Progenitor cell of endocrine pancreas (in vitro differentiated cells): ENCODE data around the gene PICK1. TPM values are rescaled to one million over a fixed set of nuclear protein-coding genes. Genes with fewer than 3 reads are reported as not detected.

ENCODE experiments used
- DNase-seq: peaks from one replicate; pipeline ENCODE4 v3.0.0; 2021; ENCODE audit warnings: low spot score; ENCODE audit not compliant: unreplicated experiment
- H3K27ac Mint-ChIP-seq: 2 replicates; pipeline ENCODE4 v1.8.0; 2021; ENCODE audit warnings: mild to moderate bottlenecking, moderate library complexity, mixed read lengths
- H3K27me3 Mint-ChIP-seq: 2 replicates; pipeline ENCODE4 v1.8.0; 2021; ENCODE audit warnings: mixed read lengths
- H3K36me3 Mint-ChIP-seq: 2 replicates; pipeline ENCODE4 v1.8.0; 2022; ENCODE audit warnings: mixed read lengths; ENCODE audit not compliant: insufficient read depth
- H3K4me1 Mint-ChIP-seq: 2 replicates; pipeline ENCODE4 v1.8.0; 2021; ENCODE audit warnings: low read depth, mixed read lengths
- H3K4me3 Mint-ChIP-seq: 2 replicates; pipeline ENCODE4 v1.8.0; 2021; ENCODE audit warnings: low read depth, mild to moderate bottlenecking, moderate library complexity, mixed read lengths
- H3K9me3 Mint-ChIP-seq: 2 replicates; pipeline ENCODE4 v1.8.0; 2021; ENCODE audit warnings: low read depth, mixed read lengths
- total RNA-seq: library from RNA; stranded (reverse); gene quantifications from 2 replicates; pipeline ENCODE4 v1.2.1, GENCODE V29; 2021
- TF ChIP-seq, protein P1 (sequence below): fragments of 200-600 bp; sonication (generic); IDR thresholded peaks from one replicate; pipeline ENCODE4 v1.5.0; 2021; ENCODE audit warnings: antibody characterized with exemption, mild to moderate bottlenecking; ENCODE audit not compliant: unreplicated experiment

The PICK1 gene
- total RNA-seq, 1 donor from 2014 or later = 67.3 TPM

DNA sequence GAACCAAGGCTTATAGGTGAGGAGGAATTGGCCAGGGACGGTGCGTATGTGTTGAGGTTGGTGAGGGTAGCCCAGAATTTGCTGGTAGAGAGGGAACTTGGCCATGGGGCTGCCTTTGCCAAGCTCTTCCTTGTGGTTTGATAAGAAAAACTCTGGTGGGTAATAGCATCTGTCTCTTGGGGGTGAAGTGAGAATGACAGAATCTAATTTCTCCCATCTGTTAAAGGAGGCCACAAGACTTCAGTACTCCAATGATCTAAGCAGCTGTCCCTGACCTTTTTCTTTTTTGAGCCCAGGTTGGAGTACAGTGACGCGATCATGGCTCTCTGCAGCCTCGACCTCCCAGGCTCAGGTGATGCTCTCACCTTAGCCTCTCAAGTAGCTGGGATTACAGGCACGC lies 36.0 kb upstream of the PICK1 start:
- H3K4me3 Mint-ChIP-seq = no peak overlapping the region
- peak overlapping the region; percentile 25 for H3K27ac Mint-ChIP-seq

DNA sequence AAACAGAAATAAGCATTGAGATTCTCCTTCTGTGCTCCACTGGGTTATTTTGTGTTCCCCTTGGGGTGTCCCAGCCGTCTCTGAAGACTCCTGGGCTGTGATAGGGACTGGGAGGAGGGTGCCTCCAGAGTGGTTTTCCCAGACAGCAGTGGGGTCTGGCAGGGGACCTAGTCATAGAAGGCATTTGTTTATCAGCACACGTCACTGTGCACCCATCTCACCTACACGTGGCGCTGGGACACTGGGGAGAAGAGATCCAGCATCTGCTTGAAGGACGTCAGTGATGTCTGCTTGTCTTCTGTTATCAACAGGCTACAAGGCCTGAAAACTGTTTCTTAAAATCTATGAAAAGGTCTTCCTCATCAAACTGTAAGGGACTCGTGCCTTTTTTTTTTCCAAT lies 34.2 kb upstream of the PICK1 start:
- Mint-ChIP-seq H3K4me1 (no peaks in the 10 kb centered on the region), H3K27me3 (peaks cover 22% of the 10 kb centered on the region), H3K36me3 (no peaks in the 10 kb centered on the region), H3K27ac (no peak overlapping the region), H3K4me3 (no peak overlapping the region), H3K9me3 (no peaks in the 10 kb centered on the region)
- TF ChIP-seq, protein P1, sequence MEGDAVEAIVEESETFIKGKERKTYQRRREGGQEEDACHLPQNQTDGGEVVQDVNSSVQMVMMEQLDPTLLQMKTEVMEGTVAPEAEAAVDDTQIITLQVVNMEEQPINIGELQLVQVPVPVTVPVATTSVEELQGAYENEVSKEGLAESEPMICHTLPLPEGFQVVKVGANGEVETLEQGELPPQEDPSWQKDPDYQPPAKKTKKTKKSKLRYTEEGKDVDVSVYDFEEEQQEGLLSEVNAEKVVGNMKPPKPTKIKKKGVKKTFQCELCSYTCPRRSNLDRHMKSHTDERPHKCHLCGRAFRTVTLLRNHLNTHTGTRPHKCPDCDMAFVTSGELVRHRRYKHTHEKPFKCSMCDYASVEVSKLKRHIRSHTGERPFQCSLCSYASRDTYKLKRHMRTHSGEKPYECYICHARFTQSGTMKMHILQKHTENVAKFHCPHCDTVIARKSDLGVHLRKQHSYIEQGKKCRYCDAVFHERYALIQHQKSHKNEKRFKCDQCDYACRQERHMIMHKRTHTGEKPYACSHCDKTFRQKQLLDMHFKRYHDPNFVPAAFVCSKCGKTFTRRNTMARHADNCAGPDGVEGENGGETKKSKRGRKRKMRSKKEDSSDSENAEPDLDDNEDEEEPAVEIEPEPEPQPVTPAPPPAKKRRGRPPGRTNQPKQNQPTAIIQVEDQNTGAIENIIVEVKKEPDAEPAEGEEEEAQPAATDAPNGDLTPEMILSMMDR = no peak
- no peak for DNase-seq

More for the DNA sequence above, 36.0 kb upstream of the PICK1 start:
- TF ChIP-seq, protein P1 = no peak
- no peaks in the 10 kb centered on the region for H3K9me3 Mint-ChIP-seq
- H3K27me3 Mint-ChIP-seq = peaks cover 16% of the 10 kb centered on the region
- H3K36me3 Mint-ChIP-seq = no peaks in the 10 kb centered on the region
- H3K4me1 Mint-ChIP-seq = peaks cover 1% of the 10 kb centered on the region
- DNase-seq = no peak

DNA sequence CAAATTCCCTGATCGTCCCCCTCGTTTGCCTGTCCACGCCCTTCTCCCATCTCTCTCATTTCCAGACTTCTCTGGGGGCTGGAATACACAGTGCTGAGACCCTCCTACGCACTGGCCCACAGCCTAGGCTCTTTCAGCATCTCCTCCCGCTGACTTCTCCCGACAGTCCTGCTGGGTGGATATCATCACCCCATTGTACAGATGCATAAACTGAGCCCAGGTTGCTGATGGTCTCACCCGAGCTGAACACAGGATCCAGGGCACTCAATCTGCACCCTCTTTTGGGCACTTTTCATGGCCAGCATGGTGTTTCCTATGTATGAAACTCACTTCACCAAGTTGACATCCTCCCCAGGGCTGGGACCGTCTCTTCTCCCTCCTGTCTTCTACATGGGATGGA lies 31.7 kb upstream of the PICK1 start:
- Mint-ChIP-seq H3K27me3 (peaks cover 31% of the 10 kb centered on the region), H3K4me1 (no peaks in the 10 kb centered on the region), H3K36me3 (no peaks in the 10 kb centered on the region), H3K9me3 (no peaks in the 10 kb centered on the region), H3K27ac (no peak overlapping the region), H3K4me3 (no peak overlapping the region)
- DNase-seq = no peak
- TF ChIP-seq, protein P1 = no peak

DNA sequence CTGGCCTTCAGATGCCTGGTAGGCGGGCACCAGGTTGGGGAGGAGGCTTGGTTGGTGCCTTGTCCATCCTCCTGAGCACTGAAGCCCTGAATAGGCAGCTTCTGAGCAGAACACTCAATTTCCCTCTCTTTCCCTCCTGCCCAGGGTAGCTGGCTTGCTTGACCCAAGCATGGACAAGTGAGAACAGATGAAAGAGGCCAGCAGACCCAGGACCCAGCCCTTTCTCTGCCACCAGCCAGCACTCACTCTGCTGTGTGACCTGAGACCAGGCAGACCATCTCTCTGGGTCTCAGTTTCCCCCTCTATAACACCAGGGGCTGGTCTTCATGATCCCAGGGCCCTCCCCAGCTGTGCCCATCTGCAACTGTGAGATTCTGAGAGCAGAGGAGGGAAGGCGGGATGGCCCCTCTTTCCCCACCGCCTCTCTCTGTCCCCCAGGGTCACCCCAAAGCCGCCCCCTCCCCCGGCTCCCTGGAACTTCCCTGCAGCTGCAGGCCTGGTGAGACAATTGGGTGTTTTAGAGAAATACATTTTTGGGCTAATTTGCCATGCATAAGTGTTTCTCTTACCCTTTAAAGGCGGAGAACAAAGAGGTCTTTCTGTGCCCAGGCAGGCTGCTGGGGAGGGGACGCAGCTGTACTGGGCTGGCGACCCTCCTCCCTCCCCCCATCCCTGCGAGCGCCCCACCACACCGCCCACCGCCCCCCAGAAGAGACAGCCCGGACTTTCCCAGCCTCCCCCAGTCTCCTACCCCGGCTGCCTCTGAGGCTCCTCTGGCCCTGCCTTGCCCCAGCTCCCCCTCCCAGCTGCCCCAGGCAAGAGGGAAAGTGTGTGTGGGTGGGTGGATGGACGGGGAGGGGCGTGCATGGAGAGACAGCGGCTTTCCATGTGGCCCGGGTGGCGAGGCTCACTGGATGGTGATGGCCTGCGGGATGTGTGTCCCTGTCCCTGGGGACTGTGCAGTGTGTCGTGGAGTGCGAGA lies 30.8 kb upstream of the PICK1 start:
- DNase-seq = no peak
- no peak overlapping the region for H3K4me3 Mint-ChIP-seq
- TF ChIP-seq, protein P1 = no peak
- H3K36me3 Mint-ChIP-seq = no peaks in the 10 kb centered on the region
- H3K27ac Mint-ChIP-seq = no peak overlapping the region
- H3K9me3 Mint-ChIP-seq = no peaks in the 10 kb centered on the region
- H3K27me3 Mint-ChIP-seq = peaks cover 31% of the 10 kb centered on the region
- no peaks in the 10 kb centered on the region for H3K4me1 Mint-ChIP-seq

DNA sequence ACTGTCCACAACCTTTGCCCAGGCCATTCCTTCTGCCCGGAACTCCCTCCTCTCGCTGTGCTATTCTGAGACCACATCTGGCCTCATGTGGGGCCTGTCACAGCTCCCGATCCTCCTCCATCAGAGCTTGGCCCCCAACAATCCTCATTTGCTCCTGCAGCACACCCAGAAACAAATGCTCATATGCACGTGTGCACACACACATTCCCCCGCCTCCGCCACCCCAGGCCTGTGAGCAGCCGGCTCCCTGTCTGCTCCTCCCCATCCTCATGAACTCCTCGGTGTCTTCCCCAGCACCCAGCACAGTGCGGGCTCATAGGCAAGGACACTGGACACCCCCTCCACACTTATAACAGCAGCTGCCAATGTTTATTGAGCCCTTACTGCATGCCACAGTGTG lies 29.7 kb upstream of the PICK1 start:
- Mint-ChIP-seq H3K27me3 (peaks cover 31% of the 10 kb centered on the region), H3K4me1 (no peaks in the 10 kb centered on the region), H3K4me3 (no peak overlapping the region), H3K9me3 (no peaks in the 10 kb centered on the region), H3K27ac (no peak overlapping the region), H3K36me3 (no peaks in the 10 kb centered on the region)
- no peak for DNase-seq
- TF ChIP-seq, protein P1 = no peak
